Activated CD4-positive, alpha-beta memory T cell treated with anti-CD3 and anti-CD28 coated beads for 36 hours (primary cell): ENCODE results near the gene MAMLD1. TPM values are rescaled to one million over a fixed set of nuclear protein-coding genes. Genes with fewer than 3 reads are reported as not detected.

Source experiments
- CTCF ChIA-PET: fragments of 350-600 bp; sonication (Branson Sonifier 250); formaldehyde crosslinking; loops from one replicate; lab custom pipeline; 2021; ENCODE audit warnings: antibody characterized with exemption, inconsistent platforms; lab: Charles Lee
- POLR2A ChIA-PET: fragments of 350-600 bp; sonication (Branson Sonifier 250); formaldehyde crosslinking; loops from one replicate; lab custom pipeline; 2021; ENCODE audit warnings: antibody characterized with exemption; lab: Charles Lee
- DNase-seq: peaks from one replicate; pipeline ENCODE4 v3.0.0-alpha.2; 2020
- H3K27ac Mint-ChIP-seq: one replicate; pipeline ENCODE4 v1.8.0; 2021; ENCODE audit warnings: mixed read lengths
- H3K27me3 Mint-ChIP-seq: one replicate; pipeline ENCODE4 v1.8.0; 2021; ENCODE audit warnings: mixed read lengths
- H3K36me3 Mint-ChIP-seq: one replicate; pipeline ENCODE4 v1.8.0; 2021; ENCODE audit warnings: mixed read lengths
- H3K4me1 Mint-ChIP-seq: one replicate; pipeline ENCODE4 v1.8.0; 2021; ENCODE audit warnings: low read depth, mixed read lengths
- H3K4me3 Mint-ChIP-seq: one replicate; pipeline ENCODE4 v1.8.0; 2021; ENCODE audit warnings: mild to moderate bottlenecking, mixed read lengths
- H3K9me3 Mint-ChIP-seq: one replicate; pipeline ENCODE4 v1.8.0; 2021; ENCODE audit warnings: mixed read lengths
- intact Hi-C: fragments of 100-400 bp; cut with micrococcal nuclease; formaldehyde crosslinking; loops from one replicate; pipeline ENCODE4 v1.15.1; 2023
- total RNA-seq, 2 experiments: library from RNA; stranded (reverse); gene quantifications; one replicate each; pipeline ENCODE4 v1.2.3, GENCODE V29; 2021

Gene MAMLD1
- total RNA-seq, 2 experiments from 2014 or later = 2.1 to 2.2 TPM

DNA sequence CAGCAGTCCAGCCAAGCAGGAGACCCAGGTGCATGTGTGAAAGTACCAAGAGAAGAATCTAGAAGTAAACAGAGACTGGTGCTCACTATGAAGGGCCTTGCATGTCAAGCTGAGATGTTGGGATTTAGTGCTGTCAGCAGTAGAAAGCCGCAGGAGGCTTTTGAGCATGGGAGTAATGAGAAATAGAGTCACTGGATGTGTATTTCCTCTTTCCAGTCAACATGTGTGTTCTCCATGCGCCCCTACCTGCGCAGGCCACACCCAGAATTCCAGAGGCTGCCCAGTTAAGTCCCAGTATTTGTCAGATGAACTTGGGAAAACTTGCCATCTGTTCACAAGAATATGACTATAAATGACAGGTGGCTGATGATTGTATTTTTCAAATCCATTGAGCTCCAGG lies 4.5 kb upstream of the MAMLD1 start:
- Mint-ChIP-seq H3K36me3 (no peaks in the 10 kb centered on the region), H3K9me3 (no peaks in the 10 kb centered on the region), H3K27ac (no peak overlapping the region), H3K27me3 (peaks cover 9% of the 10 kb centered on the region), H3K4me1 (peaks cover 6% of the 10 kb centered on the region), H3K4me3 (no peak overlapping the region)
- no peak for DNase-seq
- ChIA-PET CTCF (no interaction called here), POLR2A (no interaction called here)
- intact Hi-C loops = no loop called here

DNA sequence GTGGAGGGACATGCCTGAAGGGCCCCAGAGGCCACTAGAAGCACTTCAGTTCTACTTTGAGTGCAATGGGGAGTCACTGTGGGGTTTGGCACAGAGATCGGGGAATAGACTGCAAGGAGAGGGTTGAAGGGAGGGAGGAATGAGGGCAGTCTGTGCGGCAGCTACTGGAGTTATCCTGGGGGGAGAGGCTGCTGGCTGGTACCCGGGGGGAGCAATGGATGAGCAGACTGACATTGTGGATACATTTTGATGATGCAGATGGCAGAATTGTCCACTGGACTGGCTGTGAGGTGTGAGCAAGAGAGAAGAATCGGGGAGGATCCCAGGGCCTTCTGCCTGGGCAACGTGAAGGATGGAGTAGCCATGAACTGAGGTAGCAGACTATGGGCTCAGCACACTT lies 2.8 kb upstream of the MAMLD1 start:
- H3K36me3 Mint-ChIP-seq = no peaks in the 10 kb centered on the region
- no peak overlapping the region for H3K27ac Mint-ChIP-seq
- ChIA-PET CTCF (interaction anchor here (1.9 kb wide), 1 partner anchor 122 kb away, joined by 9 read pairs; no protein-coding TSS in a partner anchor), POLR2A (interaction anchor here (0.6 kb wide), 1 partner anchor 322 kb away, joined by 3 read pairs; no protein-coding TSS in a partner anchor)
- H3K27me3 Mint-ChIP-seq = peaks cover 9% of the 10 kb centered on the region
- no peaks in the 10 kb centered on the region for H3K9me3 Mint-ChIP-seq
- H3K4me3 Mint-ChIP-seq = no peak overlapping the region
- DNase-seq = no peak
- H3K4me1 Mint-ChIP-seq = peaks cover 6% of the 10 kb centered on the region
- intact Hi-C loops = loop anchor here (5.0 kb wide), 2 partner anchors 332 to 398 kb away; partner anchors contain the start of gene MTMR1

- DNase-seq = peak; percentile 54
- ChIA-PET POLR2A (interaction anchor here (0.6 kb wide), 1 partner anchor 323 kb away, joined by 3 read pairs; no protein-coding TSS in a partner anchor), CTCF (interaction anchor here (0.9 to 1.9 kb wide), 2 partner anchors 122 to 849 kb away, joined by 3 to 9 read pairs; no protein-coding TSS in a partner anchor)
- H3K4me3 Mint-ChIP-seq = peak overlapping the region; percentile 79
- H3K9me3 Mint-ChIP-seq = no peaks in the 10 kb centered on the region
- intact Hi-C loops = loop anchor here (5.0 kb wide), 2 partner anchors 331 to 399 kb away; partner anchors contain the start of gene MTMR1
- H3K4me1 Mint-ChIP-seq = peaks cover 8% of the 10 kb centered on the region
- no peaks in the 10 kb centered on the region for H3K36me3 Mint-ChIP-seq
- H3K27me3 Mint-ChIP-seq = peaks cover 9% of the 10 kb centered on the region
- no peak overlapping the region for H3K27ac Mint-ChIP-seq
Observed at GRCh38 chrX:150361070-150361776, 1.9 kb upstream of the MAMLD1 start.

GRCh38 chrX:150361777-150362351 lies 1.3 kb upstream of the MAMLD1 start:
- Mint-ChIP-seq H3K27ac (no peak overlapping the region), H3K27me3 (peaks cover 9% of the 10 kb centered on the region), H3K9me3 (no peaks in the 10 kb centered on the region), H3K4me3 (peak overlapping the region; percentile 79), H3K4me1 (peaks cover 15% of the 10 kb centered on the region), H3K36me3 (no peaks in the 10 kb centered on the region)
- intact Hi-C loops = loop anchor here (2.0 to 5.0 kb wide), 4 partner anchors 117 to 400 kb away; partner anchors contain the start of gene MTMR1
- POLR2A ChIA-PET = interaction anchor here (1.3 kb wide), 1 partner anchor 209 kb away, joined by 3 read pairs; no protein-coding TSS in a partner anchor
- DNase-seq = peak; percentile 41
- CTCF ChIA-PET = interaction anchor here (0.7 to 1.9 kb wide), 3 partner anchors 121 to 850 kb away, joined by 3 to 9 read pairs (median 3); no protein-coding TSS in a partner anchor

GRCh38 chrX:150363561-150364346 lies 637 bp downstream of the MAMLD1 start:
- Mint-ChIP-seq H3K27me3 (peaks cover 9% of the 10 kb centered on the region), H3K4me1 (peaks cover 18% of the 10 kb centered on the region), H3K27ac (no peak overlapping the region), H3K9me3 (no peaks in the 10 kb centered on the region), H3K4me3 (peak overlapping the region; percentile 71), H3K36me3 (no peaks in the 10 kb centered on the region)
- ChIA-PET POLR2A (interaction anchor here (1.6 to 1.9 kb wide), 2 partner anchors 119 to 212 kb away, joined by 3 to 5 read pairs; no protein-coding TSS in a partner anchor), CTCF (interaction anchor here (1.1 to 2.5 kb wide), 6 partner anchors 16 to 425 kb away, joined by 3 to 11 read pairs (median 4); partner anchors contain the start of gene EOLA2)
- peak; percentile 33 for DNase-seq
- intact Hi-C loops = loop anchor here (2.0 to 5.0 kb wide), 6 partner anchors 115 to 401 kb away; partner anchors contain the start of gene MTMR1

DNA sequence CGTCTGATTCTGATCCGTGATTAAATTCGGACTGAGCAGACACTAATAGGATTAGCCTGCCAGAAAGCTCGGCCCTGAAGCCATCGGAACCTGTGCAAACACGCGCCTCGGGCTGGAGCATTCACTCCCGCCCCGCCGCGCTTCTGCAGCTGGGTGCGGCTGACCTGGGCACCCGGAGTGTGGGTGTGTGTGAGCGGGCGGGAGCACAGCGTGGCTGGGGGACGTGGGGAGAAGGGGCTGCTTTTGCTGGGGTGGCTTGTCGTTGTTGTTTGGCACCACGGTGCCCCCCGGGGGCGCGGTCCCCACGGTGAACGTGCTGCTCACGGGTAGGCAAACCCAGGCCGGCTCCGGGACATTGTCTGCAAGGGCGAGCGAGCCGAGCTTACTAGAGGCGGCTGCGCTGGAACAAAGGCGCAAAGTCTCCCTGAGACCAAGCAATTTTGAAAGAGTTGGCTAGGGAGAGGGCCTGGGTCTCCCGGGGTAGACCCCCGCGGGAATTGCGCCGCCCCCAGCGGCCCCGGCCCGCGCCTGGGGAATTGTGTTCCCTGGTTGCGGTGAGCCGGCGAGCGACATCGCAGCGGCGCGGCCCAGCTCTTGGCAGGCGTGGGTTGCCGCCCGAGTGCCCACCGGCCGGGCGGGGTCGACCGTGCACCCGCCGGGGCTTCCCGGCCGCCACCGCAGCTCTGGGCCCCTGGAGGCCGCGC lies 1.4 kb downstream of the MAMLD1 start:
- peaks cover 18% of the 10 kb centered on the region for H3K4me1 Mint-ChIP-seq
- no peaks in the 10 kb centered on the region for H3K9me3 Mint-ChIP-seq
- peak overlapping the region; percentile 71 for H3K4me3 Mint-ChIP-seq
- peaks cover 9% of the 10 kb centered on the region for H3K27me3 Mint-ChIP-seq
- intact Hi-C loops = loop anchor here (2.0 to 5.0 kb wide), 4 partner anchors 122 to 402 kb away; partner anchors contain the start of gene MTMR1
- no peak overlapping the region for H3K27ac Mint-ChIP-seq
- CTCF ChIA-PET = interaction anchor here (1.1 to 2.5 kb wide), 8 partner anchors 12 to 426 kb away, joined by 3 to 11 read pairs (median 4); partner anchors contain the start of gene EOLA2
- no peaks in the 10 kb centered on the region for H3K36me3 Mint-ChIP-seq
- peak; percentile 31 for DNase-seq
- POLR2A ChIA-PET = interaction anchor here (1.6 to 1.9 kb wide), 2 partner anchors 118 to 211 kb away, joined by 3 to 5 read pairs; no protein-coding TSS in a partner anchor

GRCh38 chrX:150365051-150365989 lies 2.2 kb downstream of the MAMLD1 start:
- ChIA-PET CTCF (interaction anchor here (0.6 to 2.5 kb wide), 10 partner anchors 11 to 425 kb away, joined by 3 to 11 read pairs (median 4); no protein-coding TSS in a partner anchor), POLR2A (interaction anchor here (1.9 kb wide), 1 partner anchor 210 kb away, joined by 5 read pairs; no protein-coding TSS in a partner anchor)
- H3K9me3 Mint-ChIP-seq = no peaks in the 10 kb centered on the region
- peak overlapping the region; percentile 64 for H3K27ac Mint-ChIP-seq
- peak overlapping the region; percentile 78 for H3K4me3 Mint-ChIP-seq
- no peaks in the 10 kb centered on the region for H3K36me3 Mint-ChIP-seq
- peak; percentile 76 for DNase-seq
- peaks cover 18% of the 10 kb centered on the region for H3K4me1 Mint-ChIP-seq
- H3K27me3 Mint-ChIP-seq = peaks cover 5% of the 10 kb centered on the region
- intact Hi-C loops = loop anchor here (2.0 kb wide), 2 partner anchors 121 to 209 kb away; no protein-coding TSS in a partner anchor

- POLR2A ChIA-PET = interaction anchor here (0.6 to 0.7 kb wide), 2 partner anchors 112 to 192 kb away, joined by 3 to 5 read pairs; no protein-coding TSS in a partner anchor
- H3K27me3 Mint-ChIP-seq = peaks cover 2% of the 10 kb centered on the region
Observed at GRCh38 chrX:150365990-150366911, 3.1 kb downstream of the MAMLD1 start.

More at GRCh38 chrX:150365990-150366911, 3.1 kb downstream of the MAMLD1 start:
- Mint-ChIP-seq H3K9me3 (no peaks in the 10 kb centered on the region), H3K4me1 (peaks cover 18% of the 10 kb centered on the region), H3K36me3 (no peaks in the 10 kb centered on the region), H3K27ac (peak overlapping the region; percentile 64), H3K4me3 (peak overlapping the region; percentile 78)
- CTCF ChIA-PET = interaction anchor here (0.6 to 2.5 kb wide), 10 partner anchors 10 to 426 kb away, joined by 3 to 11 read pairs (median 4); no protein-coding TSS in a partner anchor
- intact Hi-C loops = loop anchor here (2.0 kb wide), 2 partner anchors 121 to 209 kb away; no protein-coding TSS in a partner anchor
- DNase-seq = peak; percentile 17
